Measurements from ENCODE around the gene EMD. TPM values are rescaled to one million over a fixed set of nuclear protein-coding genes. Genes with fewer than 3 reads are reported as not detected.
A peak's percentile ranks its signal among the peaks of the same experiment; 100 is the strongest.

EMD gene
- total RNA-seq, 8 experiments from 2014 or later, result 31.6 to 96.1 (median 64.8) TPM

- peak in 3 of 8 experiments; percentile 0 for ATAC-seq (replicated peaks in 6 of 8)
- in situ Hi-C loops (cut with MboI; ENCODE audit: low pct_unique_long_range_greater_than_20kb in 2 of 9, low sequenced_read_pairs in 9 of 9, unreplicated experiment in 9 of 9), result no loop called here
Observed at GRCh38 chrX:154370300-154371016, 8.6 kb upstream of the EMD start.

GRCh38 chrX:154371017-154371788, 7.9 kb upstream of the EMD start:
- H3K27ac ChIP-seq, result peak overlapping the region; percentile 97 to 98
- peak; percentile 18 to 66 (median 58) for ATAC-seq (replicated peaks in 6 of 8)
- in situ Hi-C loops (cut with MboI; ENCODE audit: low pct_unique_long_range_greater_than_20kb in 2 of 9, low sequenced_read_pairs in 9 of 9, unreplicated experiment in 9 of 9), result no loop called here
- no CpG with 5 or more reads among the region's 77 CpGs for WGBS, 10 experiments
- peaks cover 16 to 26% of the 10 kb centered on the region in 2 donors for H3K4me1 ChIP-seq (replicated peaks in 1 of 2)
- peak overlapping the region; percentile 51 to 88 (median 80) for H3K4me3 ChIP-seq

More at GRCh38 chrX:154370300-154371016, 8.6 kb upstream of the EMD start:
- H3K4me1 ChIP-seq (replicated peaks in 1 of 2), result peaks cover 16 to 26% of the 10 kb centered on the region in 2 donors
- H3K27ac ChIP-seq, result peak overlapping the region; percentile 97 to 98
- H3K4me3 ChIP-seq, result peak overlapping the region; percentile 51 to 88 (median 80)
- no CpG with 5 or more reads among the region's 63 CpGs for WGBS, 10 experiments

- Histone ChIP-seq H3K4me3 (peak overlapping the region; percentile 51 to 88 (median 80)), H3K4me1 (replicated peaks in 1 of 2) (peaks cover 16 to 26% of the 10 kb centered on the region in 2 donors), H3K27ac (peak overlapping the region; percentile 37 to 79)
- in situ Hi-C loops (cut with MboI; ENCODE audit: low pct_unique_long_range_greater_than_20kb in 2 of 9, low sequenced_read_pairs in 9 of 9, unreplicated experiment in 9 of 9), result no loop called here
- ATAC-seq (replicated peaks in 6 of 8), result no peak
- WGBS, 10 experiments, result no CpG with 5 or more reads among the region's 43 CpGs
Observed at GRCh38 chrX:154371789-154372300, 7.2 kb upstream of the EMD start.

GRCh38 chrX:154372612-154373022, 6.5 kb upstream of the EMD start:
- Histone ChIP-seq H3K4me1 (replicated peaks in 1 of 2) (peaks cover 18 to 30% of the 10 kb centered on the region in 2 donors), H3K27ac (no peak overlapping the region), H3K4me3 (no peak overlapping the region)
- in situ Hi-C loops (cut with MboI; ENCODE audit: low pct_unique_long_range_greater_than_20kb in 2 of 9, low sequenced_read_pairs in 9 of 9, unreplicated experiment in 9 of 9), result no loop called here
- WGBS, 10 experiments, result 40% methylated on average over 1 of the region's 5 CpGs; no CpG with 5 or more reads in 9 of the 10 experiments
- ATAC-seq (replicated peaks in 6 of 8), result no peak

GRCh38 chrX:154373340-154374306, 5.5 kb upstream of the EMD start:
- peak overlapping the region in 1 of 2 donors; percentile 8 for H3K27ac ChIP-seq
- ATAC-seq (replicated peaks in 6 of 8), result peak in 4 of 8 experiments; percentile 1 to 11 (median 4)
- H3K4me1 ChIP-seq (replicated peaks in 1 of 2), result peaks cover 20 to 30% of the 10 kb centered on the region in 2 donors
- WGBS, 10 experiments, result 0% methylated on average over 1 of the region's 23 CpGs; no CpG with 5 or more reads in 9 of the 10 experiments
- peak overlapping the region; percentile 20 to 36 (median 29) for H3K4me3 ChIP-seq
- in situ Hi-C loops (cut with MboI; ENCODE audit: low pct_unique_long_range_greater_than_20kb in 2 of 9, low sequenced_read_pairs in 9 of 9, unreplicated experiment in 9 of 9), result no loop called here

GRCh38 chrX:154374313-154375155, 4.6 kb upstream of the EMD start, which contains the start of gene FLNA:
Gene FLNA (minus strand): TSS chrX:154374634. CDS start chrX:154371245, 3,389 bp downstream.
- WGBS, 10 experiments, result 40% methylated on average over 1 of the region's 95 CpGs; no CpG with 5 or more reads in 9 of the 10 experiments
- H3K4me3 ChIP-seq, result peak within 1 kb of the TSS; percentile 20 to 36 (median 29)
- in situ Hi-C loops (cut with MboI; ENCODE audit: low pct_unique_long_range_greater_than_20kb in 2 of 9, low sequenced_read_pairs in 9 of 9, unreplicated experiment in 9 of 9), result no loop called here
- H3K4me1 ChIP-seq (replicated peaks in 1 of 2), result peaks cover 17 to 29% of the 10 kb centered on the region in 2 donors
- peak within 1 kb of the TSS in 1 of 2 donors; percentile 8 for H3K27ac ChIP-seq
- no peak for ATAC-seq (replicated peaks in 6 of 8)

- WGBS, 10 experiments, result 72 to 85% (median 77%) methylated on average over 2 to 5 of the region's 10 CpGs; no CpG with 5 or more reads in 7 of the 10 experiments
- peaks cover 17 to 29% of the 10 kb centered on the region in 2 donors for H3K4me1 ChIP-seq (replicated peaks in 1 of 2)
- in situ Hi-C loops (cut with MboI; ENCODE audit: low pct_unique_long_range_greater_than_20kb in 2 of 9, low sequenced_read_pairs in 9 of 9, unreplicated experiment in 9 of 9), result no loop called here
- peak overlapping the region in 1 of 5 donors; percentile 33 for H3K4me3 ChIP-seq
- ATAC-seq (replicated peaks in 6 of 8), result no peak
- no peak overlapping the region for H3K27ac ChIP-seq
Observed at GRCh38 chrX:154375156-154375504, 4.0 kb upstream of the EMD start.

- H3K4me1 ChIP-seq (replicated peaks in 1 of 2), result peaks cover 26% of the 10 kb centered on the region in 2 donors
- H3K27ac ChIP-seq, result no peak overlapping the region
- no CpG with 5 or more reads among the region's 3 CpGs for WGBS, 10 experiments
- no peak for ATAC-seq (replicated peaks in 6 of 8)
- no peak overlapping the region for H3K4me3 ChIP-seq
- in situ Hi-C loops (cut with MboI; ENCODE audit: low pct_unique_long_range_greater_than_20kb in 2 of 9, low sequenced_read_pairs in 9 of 9, unreplicated experiment in 9 of 9), result no loop called here
Observed at GRCh38 chrX:154376774-154377173, 2.3 kb upstream of the EMD start.

GRCh38 chrX:154378059-154378798, 866 bp upstream of the EMD start:
- H3K4me3 ChIP-seq, result peak overlapping the region; percentile 41 to 50 (median 42)
- in situ Hi-C loops (cut with MboI; ENCODE audit: low pct_unique_long_range_greater_than_20kb in 2 of 9, low sequenced_read_pairs in 9 of 9, unreplicated experiment in 9 of 9), result no loop called here
- peak in 5 of 8 experiments; percentile 0 to 11 (median 2) for ATAC-seq (replicated peaks in 6 of 8)
- WGBS, 10 experiments, result no CpG with 5 or more reads among the region's 79 CpGs
- H3K4me1 ChIP-seq (replicated peaks in 1 of 2), result peaks cover 18 to 19% of the 10 kb centered on the region in 2 donors
- H3K27ac ChIP-seq, result peak overlapping the region; percentile 96 to 97

GRCh38 chrX:154379569-154379951, 465 bp downstream of the EMD start:
- peak in 1 of 8 experiments; percentile 0 for ATAC-seq (replicated peaks in 6 of 8)
- peak overlapping the region; percentile 42 to 94 (median 82) for H3K4me3 ChIP-seq
- WGBS, 10 experiments, result 40% methylated on average over 1 of the region's 38 CpGs; no CpG with 5 or more reads in 9 of the 10 experiments
- peaks cover 12 to 19% of the 10 kb centered on the region in 2 donors for H3K4me1 ChIP-seq (replicated peaks in 1 of 2)
- peak overlapping the region; percentile 97 for H3K27ac ChIP-seq
- in situ Hi-C loops (cut with MboI; ENCODE audit: low pct_unique_long_range_greater_than_20kb in 2 of 9, low sequenced_read_pairs in 9 of 9, unreplicated experiment in 9 of 9), result no loop called here

GRCh38 chrX:154380153-154380552, 1.1 kb downstream of the EMD start:
- in situ Hi-C loops (cut with MboI; ENCODE audit: low pct_unique_long_range_greater_than_20kb in 2 of 9, low sequenced_read_pairs in 9 of 9, unreplicated experiment in 9 of 9), result no loop called here
- Histone ChIP-seq H3K4me1 (replicated peaks in 1 of 2) (peaks cover 13 to 19% of the 10 kb centered on the region in 2 donors), H3K4me3 (peak overlapping the region; percentile 42 to 94 (median 82)), H3K27ac (peak overlapping the region; percentile 97)
- WGBS, 10 experiments, result 38% methylated on average over 3 of the region's 13 CpGs; no CpG with 5 or more reads in 9 of the 10 experiments
- no peak for ATAC-seq (replicated peaks in 6 of 8)
